ENCODE data around the gene CDHR3. TPM values are rescaled to one million over a fixed set of nuclear protein-coding genes. Genes with fewer than 3 reads are reported as not detected.

Gene CDHR3
- polyA plus RNA-seq, 3 donors: 0.16 TPM; not detected in 2

DNA sequence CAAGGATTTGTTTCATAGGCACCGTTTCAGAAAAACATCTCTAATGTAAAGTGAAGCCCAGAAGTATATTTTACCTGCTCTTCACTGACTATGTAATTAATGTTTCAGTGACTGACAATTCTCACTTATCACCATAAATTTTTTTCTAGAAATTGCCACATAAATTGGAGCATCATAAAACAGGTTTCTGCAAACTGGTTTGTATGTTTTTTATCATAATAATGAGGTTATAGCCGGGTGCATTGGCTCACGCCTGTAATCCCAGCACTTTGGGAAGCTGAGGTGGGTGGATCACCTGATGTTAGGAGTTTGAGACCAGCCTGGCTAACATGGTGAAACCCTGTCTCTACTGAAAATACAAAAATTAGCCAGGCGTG, 109.6 kb downstream of the CDHR3 start:
- Mint-ChIP-seq H3K36me3 (no peaks in the 10 kb centered on the region), H3K9me3 (no peaks in the 10 kb centered on the region), H3K27me3 (ENCODE audit: low read depth in 3 of 3) (peaks cover 0 to 1% (median 0%) of the 10 kb centered on the region in 3 donors), H3K27ac (no peak overlapping the region), H3K4me1 (peaks cover 42% of the 10 kb centered on the region), H3K4me3 (no peak overlapping the region)
- H2AFZ ChIP-seq (ENCODE audit: insufficient read depth, low read depth, low read length, poor library complexity, severe bottlenecking): peak overlapping the region; percentile 78
- H3K27ac ChIP-seq (ENCODE audit: low read depth in 1 of 2, low read length in 2 of 2): no peak overlapping the region
- no peak overlapping the region for H3K9ac ChIP-seq (ENCODE audit: insufficient read depth, low read length, poor library complexity, severe bottlenecking)
- peaks cover 16 to 24% of the 10 kb centered on the region in 2 donors for H3K4me1 ChIP-seq (ENCODE audit: control insufficient read depth in 1 of 2, insufficient read depth in 2 of 2, low read length in 2 of 2)
- H3K9me3 ChIP-seq (replicated peaks in 1 of 2; ENCODE audit: control insufficient read depth in 1 of 2, insufficient read depth in 1 of 2, low read length in 2 of 2): no peaks in the 10 kb centered on the region
- H3K4me2 ChIP-seq (replicated peaks; ENCODE audit: extremely low read depth, low read length, poor library complexity, severe bottlenecking): no peak overlapping the region
- no peaks in the 10 kb centered on the region for H3K27me3 ChIP-seq (ENCODE audit: control insufficient read depth in 2 of 2, insufficient read depth in 2 of 2, low read length in 2 of 2)
- no peaks in the 10 kb centered on the region for H3K36me3 ChIP-seq (replicated peaks in 1 of 2; ENCODE audit: control insufficient read depth in 1 of 2, insufficient read depth in 2 of 2, low read length in 2 of 2)
- H3K4me3 ChIP-seq (replicated peaks in 1 of 3; ENCODE audit: low read depth in 2 of 3, low read length in 3 of 3): no peak overlapping the region
- no peak for TF ChIP-seq CTCF (IDR thresholded peaks at IDR 0.05)
- 100% methylated on average over 1 of the region's 4 CpGs for WGBS (ENCODE audit: insufficient coverage)
- DNase-seq: no peak
- no peaks in the 10 kb centered on the region for H4K20me1 ChIP-seq (ENCODE audit: insufficient read depth, low read length)
- H3K79me2 ChIP-seq (ENCODE audit: insufficient read depth, low read length): no peaks in the 10 kb centered on the region
- intact Hi-C loops (cut with micrococcal nuclease): no loop called here

DNA sequence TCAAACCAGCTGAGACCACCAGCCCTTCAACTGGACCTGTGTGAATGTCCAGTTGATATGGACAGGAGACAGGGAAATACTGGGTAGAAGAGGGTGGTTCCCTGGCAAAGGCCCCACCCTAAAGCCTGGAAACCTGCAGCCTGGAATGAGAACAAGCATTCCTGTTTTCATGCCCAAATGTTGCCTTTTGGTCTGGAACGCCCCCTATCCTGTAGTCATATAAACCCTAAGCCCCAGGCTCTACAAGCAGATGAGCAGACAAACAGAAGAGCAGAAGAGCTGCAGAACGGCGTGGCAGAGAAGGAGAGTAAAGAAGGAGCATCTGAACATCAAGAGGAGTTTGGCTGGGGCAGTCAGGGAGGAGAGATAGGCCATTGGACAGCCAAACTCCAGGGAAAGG, 110.6 kb downstream of the CDHR3 start:
- H3K27ac ChIP-seq (ENCODE audit: low read depth in 1 of 2, low read length in 2 of 2): no peak overlapping the region
- H3K27ac Mint-ChIP-seq: no peak overlapping the region
- no peak overlapping the region for H2AFZ ChIP-seq (ENCODE audit: insufficient read depth, low read depth, low read length, poor library complexity, severe bottlenecking)
- H3K4me3 Mint-ChIP-seq: no peak overlapping the region
- H3K9me3 ChIP-seq (replicated peaks in 1 of 2; ENCODE audit: control insufficient read depth in 1 of 2, insufficient read depth in 1 of 2, low read length in 2 of 2): no peaks in the 10 kb centered on the region
- H3K36me3 Mint-ChIP-seq: no peaks in the 10 kb centered on the region
- peaks cover 0 to 2% (median 1%) of the 10 kb centered on the region in 3 donors for H3K27me3 Mint-ChIP-seq (ENCODE audit: low read depth in 3 of 3)
- no peaks in the 10 kb centered on the region for H4K20me1 ChIP-seq (ENCODE audit: insufficient read depth, low read length)
- H3K9me3 Mint-ChIP-seq: no peaks in the 10 kb centered on the region
- DNase-seq: no peak
- intact Hi-C loops (cut with micrococcal nuclease): no loop called here
- H3K36me3 ChIP-seq (replicated peaks in 1 of 2; ENCODE audit: control insufficient read depth in 1 of 2, insufficient read depth in 2 of 2, low read length in 2 of 2): no peaks in the 10 kb centered on the region
- TF ChIP-seq CTCF (IDR thresholded peaks at IDR 0.05): no peak
- peaks cover 42% of the 10 kb centered on the region for H3K4me1 Mint-ChIP-seq
- H3K4me1 ChIP-seq (ENCODE audit: control insufficient read depth in 1 of 2, insufficient read depth in 2 of 2, low read length in 2 of 2): peaks cover 16 to 24% of the 10 kb centered on the region in 2 donors
- WGBS (ENCODE audit: insufficient coverage): no CpG with 5 or more reads among the region's 3 CpGs
- H3K9ac ChIP-seq (ENCODE audit: insufficient read depth, low read length, poor library complexity, severe bottlenecking): no peak overlapping the region
- no peak overlapping the region for H3K4me3 ChIP-seq (replicated peaks in 1 of 3; ENCODE audit: low read depth in 2 of 3, low read length in 3 of 3)
- H3K27me3 ChIP-seq (ENCODE audit: control insufficient read depth in 2 of 2, insufficient read depth in 2 of 2, low read length in 2 of 2): no peaks in the 10 kb centered on the region
- no peak overlapping the region for H3K4me2 ChIP-seq (replicated peaks; ENCODE audit: extremely low read depth, low read length, poor library complexity, severe bottlenecking)
- H3K79me2 ChIP-seq (ENCODE audit: insufficient read depth, low read length): no peaks in the 10 kb centered on the region

Data from CD14-positive monocyte (primary cell).